GM19463 (cell line): ENCODE measurements around the gene STAT3.

ENCODE experiments used
- ATAC-seq: cut with Tn5 transposase; IDR thresholded peaks from one replicate; pipeline ENCODE4 v1.9.1; 2021; ENCODE audit warnings: mild to moderate bottlenecking, moderate library complexity; ENCODE audit not compliant: unreplicated experiment

STAT3 gene

DNA sequence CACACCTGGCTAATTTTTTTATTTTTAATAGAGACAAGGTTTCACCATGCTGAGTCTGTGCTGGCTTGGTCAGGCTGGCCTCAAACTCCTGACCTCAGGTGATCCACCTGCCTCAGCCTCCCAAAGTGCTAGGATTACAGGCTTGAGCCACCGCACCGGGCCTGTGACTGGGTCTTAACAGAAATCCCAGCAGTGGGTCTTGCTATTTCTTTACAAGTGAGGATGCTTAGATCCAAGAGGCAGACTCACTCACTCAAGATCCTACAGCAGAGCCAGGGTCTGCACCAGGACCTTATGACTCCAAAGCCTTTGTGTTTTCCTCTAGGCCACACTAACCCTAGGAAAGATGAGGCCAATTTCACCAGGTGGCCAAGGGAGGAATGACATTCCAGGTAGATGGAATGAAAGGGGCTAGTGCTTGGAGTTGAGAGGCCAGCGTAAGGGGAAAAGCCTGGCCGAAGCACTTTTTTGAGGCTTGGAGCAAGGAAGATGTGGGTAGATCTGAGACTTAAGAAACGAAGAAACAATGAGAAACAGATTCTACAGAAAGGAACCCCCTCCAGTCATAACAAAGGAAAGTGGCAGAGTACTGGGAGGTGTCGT, 105.7 kb downstream of the STAT3 start:
- no peak for ATAC-seq

DNA sequence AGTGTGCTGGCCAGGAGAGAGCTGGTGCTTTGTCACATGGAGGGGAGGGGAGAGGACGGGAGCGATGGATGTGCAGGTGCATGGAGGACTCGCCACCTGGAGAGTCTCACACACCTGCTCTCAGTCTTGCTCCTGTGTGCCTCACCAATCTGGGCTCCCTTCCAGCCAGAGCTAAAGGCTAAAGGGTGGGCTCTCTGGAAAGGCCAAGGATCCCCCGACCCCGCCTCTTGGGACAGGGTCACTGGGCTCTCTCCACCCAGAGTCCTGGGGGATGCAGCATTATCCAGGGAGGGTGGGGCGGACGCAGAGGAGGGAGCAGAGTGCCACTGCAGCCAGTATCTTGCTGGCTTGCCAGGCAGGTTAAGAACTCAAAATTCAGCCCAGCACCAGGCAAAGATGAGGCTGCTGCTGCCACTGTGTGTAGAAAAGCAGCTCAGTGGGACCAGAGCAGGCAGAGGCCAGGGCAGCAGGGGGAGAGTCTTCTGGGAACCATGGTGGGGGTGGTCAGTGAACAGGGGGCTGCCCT, 106.6 kb downstream of the STAT3 start:
- no peak for ATAC-seq

DNA sequence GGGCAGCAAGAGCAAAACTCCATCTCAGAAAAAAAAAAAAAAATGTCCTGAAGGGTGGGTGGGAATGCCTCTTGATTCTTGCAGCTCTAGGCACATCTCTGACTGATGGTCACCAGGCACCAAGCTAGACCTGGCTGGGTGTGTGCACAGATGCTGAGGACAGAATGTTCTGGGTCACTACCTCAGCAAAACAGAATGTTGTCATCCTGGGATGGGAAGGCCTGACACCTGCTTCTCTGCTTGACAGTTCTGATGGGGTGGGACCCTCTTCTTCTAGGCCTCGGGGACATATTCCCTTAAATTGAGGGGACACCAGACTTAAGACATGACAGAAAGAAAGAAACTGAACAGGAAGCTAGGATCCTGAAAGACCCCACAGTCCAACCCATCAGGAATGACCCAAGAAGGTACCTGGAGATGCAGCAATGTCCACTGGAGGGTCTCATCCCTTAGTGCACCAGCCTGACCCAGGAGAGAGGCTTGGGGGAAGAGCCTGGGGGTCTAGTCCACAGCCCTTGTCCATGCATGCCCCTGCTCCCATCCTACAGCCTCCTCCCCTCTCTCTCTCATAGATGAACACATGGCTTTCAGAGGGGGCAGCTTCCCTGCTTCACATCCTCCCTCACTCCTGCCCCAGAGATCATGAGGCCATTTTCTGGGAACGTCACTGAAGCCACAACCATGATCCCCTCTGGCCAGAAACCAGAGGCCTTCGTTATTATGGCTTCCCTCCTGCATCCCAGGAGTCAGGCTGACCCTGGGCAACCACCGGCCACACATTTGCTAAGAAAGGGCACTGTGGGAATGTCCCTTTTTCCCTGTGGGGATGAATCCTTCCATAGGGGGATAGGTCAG, 108.2 kb downstream of the STAT3 start:
- no peak for ATAC-seq

DNA sequence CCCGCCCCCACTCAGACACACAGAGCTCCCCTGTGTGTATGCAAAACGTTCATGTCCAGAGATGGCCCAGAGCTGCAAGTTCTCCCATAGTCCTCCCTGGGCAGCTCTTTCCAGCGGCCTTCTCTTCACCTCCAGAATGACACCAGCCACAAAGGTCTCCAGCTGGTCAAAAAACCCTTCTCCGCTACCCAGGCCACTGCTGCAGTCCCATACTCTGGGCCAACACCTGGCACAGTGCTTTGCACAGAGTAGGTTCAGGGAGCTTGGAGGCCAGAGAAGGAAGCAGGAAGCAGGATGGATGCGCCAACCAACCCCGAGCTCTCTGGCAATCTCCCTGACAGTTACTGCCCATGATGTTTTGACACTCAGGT, 110.9 kb downstream of the STAT3 start:
- no peak for ATAC-seq

DNA sequence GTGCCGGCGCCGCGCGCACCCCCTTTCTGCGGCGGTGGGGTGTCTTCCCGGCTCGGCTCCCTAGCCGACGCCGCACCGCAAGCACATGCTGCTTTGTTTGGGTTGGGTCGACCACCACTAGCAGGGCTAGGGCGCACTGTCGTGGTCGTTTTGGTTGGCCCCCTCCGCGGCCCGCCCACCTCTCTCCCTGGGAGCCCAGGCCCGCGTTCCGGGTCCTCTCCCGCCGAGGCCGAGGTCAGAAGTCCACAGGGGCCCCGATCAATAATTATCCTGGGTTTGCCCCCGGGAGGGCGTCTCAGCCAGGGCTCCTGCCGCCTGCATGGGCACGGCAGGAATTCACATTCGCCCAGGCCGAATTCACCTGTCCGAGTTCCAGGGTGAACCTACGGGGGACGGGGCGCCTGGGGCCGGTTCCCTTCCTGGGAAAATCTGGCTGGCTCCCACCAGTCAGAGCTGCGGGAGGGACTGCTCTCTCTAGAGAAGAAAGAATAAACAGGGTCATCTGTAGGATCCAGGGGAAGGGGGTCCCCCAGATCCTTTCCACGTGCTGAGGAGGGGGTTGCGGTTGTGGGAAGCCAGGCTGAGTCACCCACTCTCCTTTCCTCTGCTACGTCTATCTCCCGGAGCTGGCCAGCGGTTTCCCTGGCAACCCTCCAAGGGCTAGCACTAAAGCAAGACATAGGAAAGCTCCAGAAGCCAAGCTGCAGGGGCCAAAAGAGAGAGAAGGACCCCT, 111.5 kb downstream of the STAT3 start:
- ATAC-seq = peak; percentile 21

DNA sequence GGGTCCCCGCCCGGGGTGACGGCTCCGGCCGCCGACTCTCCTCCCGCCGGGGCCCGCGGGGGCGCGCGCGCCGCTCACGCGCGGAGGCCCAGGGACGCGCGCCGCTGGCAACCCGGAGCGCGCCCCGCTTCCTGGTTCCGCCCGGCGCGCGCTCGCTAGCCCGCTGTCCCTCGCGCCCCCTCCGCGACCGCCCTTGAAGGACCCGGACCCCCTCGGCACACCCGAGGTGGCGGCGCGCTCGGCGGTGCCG, 112.0 kb downstream of the STAT3 start, which contains the start of gene STAT5B:
TSS of gene STAT5B (minus strand) at position 33 of the 250 bp plus-strand sequence. CDS start 44,264 bp downstream, outside the sequence.
- peak; percentile 75 for ATAC-seq

DNA sequence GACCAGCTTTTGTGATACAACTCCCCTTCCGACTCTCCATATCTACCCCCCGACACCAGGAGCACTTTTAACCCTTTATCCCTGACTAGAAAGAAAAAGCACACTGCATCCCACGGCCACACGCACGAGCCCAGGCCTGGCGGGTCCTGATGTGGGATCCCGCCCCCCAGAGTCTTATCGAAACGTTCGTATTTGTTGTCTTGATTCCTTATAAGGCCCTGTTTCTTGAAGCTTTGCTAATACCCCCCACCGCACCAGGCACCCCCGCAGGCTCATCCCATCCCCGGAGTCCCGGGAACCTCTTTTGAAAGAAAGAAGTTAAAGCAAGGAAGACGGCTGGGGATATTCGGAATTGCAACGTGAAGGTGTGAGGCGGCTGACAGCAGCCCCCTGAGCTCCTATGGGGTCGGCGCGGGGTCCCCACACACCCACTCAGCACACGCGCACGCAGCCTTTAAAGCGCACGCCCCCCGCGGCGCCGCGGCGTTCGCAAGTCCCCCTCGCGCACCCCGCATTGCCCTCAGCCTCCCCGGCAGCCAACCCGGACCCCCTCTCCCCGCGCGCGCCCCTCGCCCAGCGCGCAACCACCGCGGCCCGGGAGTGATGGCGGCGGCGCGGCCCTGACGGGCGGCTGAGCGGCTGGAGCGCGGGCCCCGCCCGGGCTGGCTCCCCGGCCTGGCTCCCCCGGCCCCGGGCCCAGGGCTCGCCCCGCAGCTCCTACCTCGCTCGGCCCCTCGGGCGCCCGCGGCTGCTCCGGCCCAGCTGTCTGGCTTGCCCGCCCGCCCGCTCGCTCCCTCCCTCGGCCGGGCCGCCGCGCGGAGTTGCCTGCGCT, 112.5 kb downstream of the STAT3 start:
- peak; percentile 37 for ATAC-seq

DNA sequence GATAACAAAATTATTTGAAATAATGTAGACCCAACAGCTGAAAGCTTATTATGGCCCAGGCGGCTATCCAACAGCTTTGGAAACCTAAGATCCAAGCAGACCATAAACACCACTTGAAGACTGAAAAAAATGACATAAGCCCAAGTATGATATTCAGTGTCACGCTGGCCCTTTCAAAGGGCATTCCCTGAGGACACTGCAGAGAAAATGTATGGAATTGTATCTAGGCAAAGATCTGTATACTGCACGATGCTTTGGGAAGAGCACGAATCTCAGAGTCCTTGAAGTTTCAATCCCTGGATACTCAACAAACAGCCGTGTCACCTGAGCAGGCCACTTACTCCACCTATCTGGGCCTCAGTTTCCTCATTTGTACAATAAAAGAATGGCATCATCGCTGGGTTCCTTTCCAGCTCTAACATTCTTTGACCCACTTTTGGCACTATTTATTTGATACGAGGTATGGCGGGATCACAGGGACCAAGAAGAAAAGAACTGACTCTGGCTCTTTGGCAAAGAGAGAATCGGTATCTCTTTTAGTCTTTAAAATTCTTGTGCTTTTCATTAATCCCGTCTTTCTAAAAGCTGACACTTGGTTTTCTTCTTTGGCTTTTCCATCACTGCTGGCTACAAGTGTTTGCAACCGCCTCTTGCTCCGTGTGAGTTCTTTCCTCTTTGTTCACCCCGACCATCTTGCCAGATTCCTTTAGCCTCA, 113.3 kb downstream of the STAT3 start:
- no peak for ATAC-seq

DNA sequence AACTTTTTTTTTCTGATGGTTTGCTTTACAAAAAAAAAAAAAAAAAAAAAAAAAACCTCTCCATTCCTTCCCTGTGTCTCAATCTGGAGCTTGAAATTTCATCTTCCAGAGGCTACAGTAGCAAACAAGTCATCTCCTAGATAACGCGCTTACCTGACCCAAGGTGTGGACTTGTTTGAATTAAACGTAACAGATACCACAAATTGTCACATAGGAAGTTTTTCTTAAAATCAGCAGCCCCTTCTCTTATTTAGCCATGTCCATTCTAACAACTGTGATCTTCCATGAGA, 114.0 kb downstream of the STAT3 start:
- ATAC-seq = no peak

DNA sequence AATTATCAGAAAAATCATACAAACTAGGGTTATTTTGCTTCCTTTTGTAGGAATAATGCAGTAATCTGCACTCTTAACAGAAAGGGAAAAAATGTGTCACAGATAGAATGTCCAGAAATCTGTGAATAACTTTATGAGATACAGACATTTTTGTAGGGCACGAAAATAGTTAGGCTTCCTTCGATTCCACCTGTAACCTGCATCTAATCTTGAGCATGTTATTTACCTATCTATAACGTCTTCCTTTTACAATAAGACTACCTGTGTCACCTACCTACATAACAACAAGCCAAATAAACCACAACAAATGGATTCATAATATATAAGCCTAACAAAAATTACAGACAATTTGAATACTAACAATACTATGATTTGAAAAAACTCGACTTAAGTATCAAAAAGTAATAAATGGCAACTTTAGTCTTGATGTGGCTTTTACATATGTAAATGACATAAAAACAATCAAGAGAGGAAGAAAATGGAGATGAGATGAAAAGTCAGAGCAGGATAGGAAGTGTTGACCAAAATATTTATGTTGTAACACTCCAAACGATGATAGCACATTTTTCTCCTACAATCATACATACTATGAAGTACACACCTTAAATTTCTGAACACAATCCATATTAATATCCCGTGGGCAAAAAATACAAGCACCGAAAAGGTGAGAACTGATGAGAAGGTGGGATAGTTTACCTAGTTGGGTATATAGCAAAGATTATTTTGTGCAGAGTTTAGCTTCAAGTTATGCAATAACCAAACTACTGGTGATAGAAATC, 114.6 kb downstream of the STAT3 start:
- no peak for ATAC-seq

DNA sequence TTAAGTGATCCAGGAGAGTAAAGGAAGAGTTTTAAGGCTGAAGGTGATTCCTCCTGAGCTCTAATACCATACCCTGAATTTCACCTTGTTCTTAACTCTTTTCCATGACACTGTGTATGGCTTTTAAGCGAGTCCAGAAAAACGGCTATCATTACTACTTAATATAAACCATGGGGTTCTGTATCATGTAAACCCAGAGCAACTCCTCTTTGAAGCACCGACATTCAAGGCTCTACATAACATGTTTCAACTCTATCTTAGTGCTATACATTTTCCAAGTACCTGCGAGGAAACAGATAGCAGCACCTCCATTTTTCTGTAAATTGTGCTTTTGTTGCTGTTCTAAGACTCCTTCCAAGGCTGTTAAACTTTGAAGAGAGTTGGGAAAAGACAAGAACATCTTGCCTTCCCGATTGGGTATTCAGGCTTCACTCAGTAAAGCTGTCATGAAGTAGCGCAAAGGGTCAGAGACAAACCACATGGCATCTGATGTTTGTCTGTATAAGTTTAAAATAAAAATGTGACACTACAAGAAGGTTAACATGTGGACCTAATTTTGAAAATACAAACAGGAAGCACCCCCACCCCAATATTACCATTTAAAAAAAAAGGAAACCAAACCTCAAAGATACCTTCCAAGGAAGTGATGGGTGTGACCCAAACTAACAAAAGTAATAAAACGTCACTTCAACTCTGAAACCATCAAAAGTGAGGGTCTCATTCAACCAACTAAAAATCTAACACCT, 115.9 kb downstream of the STAT3 start:
- no peak for ATAC-seq

DNA sequence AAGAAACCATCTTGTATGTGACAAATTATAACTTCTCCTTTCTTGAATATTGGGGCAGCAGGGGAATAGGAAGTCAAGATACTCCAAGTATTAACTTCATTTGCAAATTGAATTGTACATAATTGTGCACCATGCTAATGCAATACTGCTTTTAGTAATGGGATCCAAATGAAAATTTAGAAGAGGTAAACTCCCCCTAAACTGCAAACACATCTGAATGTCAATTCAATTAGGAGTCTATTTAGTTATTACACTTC, 116.5 kb downstream of the STAT3 start:
- ATAC-seq = no peak

DNA sequence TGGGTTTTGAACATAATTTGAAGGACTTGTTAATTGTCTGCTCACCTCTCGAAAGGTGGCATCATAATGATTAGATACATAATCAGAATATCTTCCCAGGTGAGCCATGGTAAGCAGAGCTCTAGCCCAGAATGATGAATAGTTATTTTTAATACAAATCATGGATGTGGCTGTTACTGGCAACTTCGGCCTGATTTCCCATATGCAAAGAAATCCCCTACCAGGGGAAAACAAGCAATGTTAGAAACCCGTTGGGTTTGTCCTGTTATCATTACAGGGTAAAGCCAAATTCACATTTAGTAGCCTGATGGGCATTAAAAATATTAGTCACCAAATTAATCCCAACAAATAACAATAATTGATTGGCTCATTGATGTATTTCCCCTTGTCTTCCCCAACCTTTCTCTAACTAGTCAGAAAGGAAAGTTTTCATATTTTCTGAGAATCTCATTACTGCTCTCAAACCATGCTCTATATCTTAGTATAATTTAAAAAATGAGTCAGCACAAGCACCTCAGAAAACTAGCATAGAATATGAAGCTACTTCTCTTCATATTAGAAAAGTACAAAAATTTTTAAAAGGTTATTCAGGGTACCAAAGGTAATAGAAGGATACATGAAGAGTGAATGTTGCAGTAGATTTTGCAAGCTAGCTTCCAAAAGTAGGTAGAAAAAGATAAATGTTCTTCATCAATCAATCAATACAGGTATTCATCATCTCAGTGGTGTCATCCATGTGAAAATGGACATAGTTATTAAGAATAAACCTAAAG, 117.0 kb downstream of the STAT3 start:
- no peak for ATAC-seq

DNA sequence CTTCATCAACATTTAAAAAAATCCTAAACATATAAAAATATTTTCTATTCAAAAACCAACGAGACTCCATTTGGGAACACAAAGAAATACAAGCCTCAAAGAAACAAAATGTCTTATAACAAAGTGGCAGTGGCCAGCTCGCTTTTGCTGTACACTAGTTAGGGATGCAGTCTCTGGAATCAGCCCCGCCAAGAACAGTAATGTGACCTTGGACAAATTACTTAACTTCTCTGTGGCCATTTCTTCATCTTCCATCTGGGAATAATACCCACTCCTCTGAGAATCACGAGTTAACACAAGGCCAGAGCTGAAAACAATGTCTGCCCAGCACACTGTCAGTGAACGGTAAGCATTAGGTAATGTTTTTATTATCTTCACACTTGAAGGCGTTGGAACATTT, 117.6 kb downstream of the STAT3 start:
- no peak for ATAC-seq

DNA sequence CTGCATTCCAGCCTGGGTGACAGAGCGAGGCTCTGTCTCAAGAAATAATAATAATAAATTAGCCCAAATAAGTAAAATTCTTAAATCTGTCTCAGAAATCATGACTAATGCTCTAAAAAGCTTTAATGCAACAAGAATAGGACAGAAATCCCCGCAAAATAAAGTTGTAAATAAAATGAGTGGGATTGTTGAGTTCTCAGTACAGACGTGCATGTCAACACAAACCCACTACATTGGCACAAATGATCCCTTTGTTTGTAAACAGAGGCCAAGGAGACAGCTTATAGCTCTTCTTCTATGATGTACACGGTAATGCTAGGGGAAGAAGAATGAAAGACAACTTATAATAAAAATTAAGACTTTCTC, 118.1 kb downstream of the STAT3 start:
- no peak for ATAC-seq

DNA sequence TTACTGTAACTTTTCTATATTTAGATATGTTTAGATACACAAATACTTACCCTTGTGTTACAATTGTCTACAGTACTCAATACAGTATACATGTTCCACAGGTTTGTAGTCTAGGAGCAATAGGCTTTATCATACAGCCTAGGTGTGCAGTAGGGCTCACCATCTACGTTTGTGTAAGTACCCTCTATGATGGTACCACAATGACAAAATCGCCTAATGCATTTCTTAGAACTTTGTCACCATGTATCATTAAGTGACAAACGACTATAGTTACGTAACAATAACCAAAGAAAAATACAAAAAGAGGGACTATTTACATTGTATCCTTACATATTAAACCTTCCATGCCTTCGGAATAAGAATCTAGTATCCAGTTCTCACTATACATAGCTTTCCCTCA, 120.0 kb downstream of the STAT3 start:
- ATAC-seq = no peak

DNA sequence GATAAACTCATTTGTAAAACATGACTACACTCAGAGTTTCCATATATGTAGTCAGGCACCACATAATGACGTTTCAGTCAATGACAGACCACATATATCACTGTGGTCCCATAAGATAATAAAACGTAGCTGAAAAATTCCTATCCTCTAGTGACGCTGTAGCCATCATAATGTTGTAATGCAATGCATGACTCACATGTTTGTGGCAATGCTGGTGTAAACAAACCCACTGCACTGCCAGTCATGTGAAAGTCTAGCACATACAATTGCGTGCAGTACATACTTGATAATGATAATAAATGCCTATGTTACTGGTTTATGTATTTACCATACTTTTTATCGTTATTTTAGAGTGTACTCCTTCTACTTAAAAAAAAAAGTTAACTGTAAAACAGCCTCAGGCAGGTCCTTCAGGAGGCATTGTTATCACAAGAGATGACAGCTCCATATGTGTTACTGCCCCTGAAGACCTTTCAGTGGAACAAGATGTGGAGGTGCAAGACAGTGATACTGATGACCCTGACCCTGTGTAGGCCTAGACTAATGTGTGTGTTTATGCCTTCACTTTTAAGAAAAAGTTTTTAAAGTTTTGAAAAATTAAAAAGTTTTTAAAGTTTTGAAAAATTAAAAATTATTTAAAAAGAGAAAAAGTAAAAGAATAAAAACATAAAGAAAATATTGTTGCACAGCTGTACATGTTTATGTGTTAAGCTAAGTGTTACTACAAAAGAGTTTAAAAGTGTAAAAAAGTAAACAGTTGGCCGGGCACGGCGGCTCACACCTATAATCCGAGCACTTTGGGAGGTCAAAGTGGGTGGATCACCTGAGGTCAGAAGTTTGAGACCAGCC, 121.1 kb downstream of the STAT3 start:
- no peak for ATAC-seq

DNA sequence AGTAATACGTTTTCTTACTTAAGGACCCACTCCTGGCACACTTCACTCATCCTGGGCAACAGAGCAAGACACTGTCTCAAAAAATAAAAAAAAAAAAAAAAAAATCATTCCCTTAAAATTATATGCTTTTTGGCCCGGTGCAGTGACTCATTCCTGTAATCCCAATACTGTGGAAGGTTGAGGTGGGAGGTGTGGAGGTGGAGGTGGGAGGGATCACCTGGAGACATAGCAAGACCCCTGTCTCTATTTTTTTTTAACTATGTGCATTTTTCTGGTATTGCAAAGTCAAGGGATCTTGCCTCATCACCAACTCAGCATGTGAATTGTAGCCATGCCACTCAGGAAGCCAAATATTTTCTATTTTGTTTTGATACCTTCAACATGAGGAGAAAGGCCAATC, 121.8 kb downstream of the STAT3 start:
- ATAC-seq = no peak
